ENCODE data around the gene ATF5. TPM values are rescaled to one million over a fixed set of nuclear protein-coding genes. Genes with fewer than 3 reads are reported as not detected.

ATF5 gene
- total and polyA plus RNA-seq, 2 experiments from 2014 or later, result 23.8 to 34.4 TPM

DNA sequence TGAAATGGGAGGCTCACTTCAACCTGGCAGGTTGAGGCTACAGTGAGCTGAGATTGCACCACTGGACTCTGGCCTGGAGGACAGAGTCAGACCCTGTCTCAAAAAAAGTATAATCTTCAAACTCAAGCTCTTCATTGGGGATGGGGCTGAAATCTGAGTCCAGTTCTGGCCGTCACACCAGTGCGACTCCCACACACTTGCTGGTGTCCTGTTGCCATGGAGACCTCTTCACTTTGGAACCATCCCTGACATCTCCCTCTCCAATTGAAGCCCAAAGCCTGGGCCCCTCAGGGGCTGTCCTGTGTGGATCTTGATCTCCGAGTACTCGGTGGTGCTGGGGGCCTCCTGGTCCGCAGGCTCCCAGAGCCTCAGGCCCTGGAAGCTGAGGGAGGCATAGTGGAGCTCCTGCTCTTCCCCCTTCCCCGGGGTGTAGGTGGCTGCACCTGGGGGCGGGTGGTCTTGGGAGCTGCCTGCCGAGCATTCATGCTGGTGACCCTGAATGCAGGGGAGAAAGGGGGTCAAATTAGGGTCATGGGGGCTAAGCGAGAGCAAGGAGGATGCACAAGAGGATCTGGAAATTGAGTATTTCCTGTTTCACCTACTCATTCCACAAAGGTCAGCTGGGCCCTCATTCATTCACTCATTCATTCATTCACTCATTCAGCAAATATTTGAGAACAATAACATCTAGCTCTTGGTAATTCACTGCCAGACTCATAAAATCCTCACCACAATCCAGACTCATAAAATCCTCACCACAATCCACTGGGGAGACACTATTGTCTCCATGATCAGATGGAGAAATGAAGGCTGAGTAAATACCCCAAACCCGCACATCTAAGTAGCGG is 21.0 kb downstream of the ATF5 start:
- Histone ChIP-seq H3K27me3 (no peaks in the 10 kb centered on the region), H3K4me2 (no peak overlapping the region), H4K20me1 (ENCODE audit: insufficient read depth, poor library complexity, severe bottlenecking) (no peaks in the 10 kb centered on the region), H2AFZ (no peak overlapping the region), H3K79me2 (no peaks in the 10 kb centered on the region), H3K36me3 (replicated peaks; ENCODE audit: insufficient read depth, low read depth) (no peaks in the 10 kb centered on the region), H3K9me3 (ENCODE audit: low read depth) (no peaks in the 10 kb centered on the region), H3K4me1 (ENCODE audit: insufficient read depth) (peaks cover 34% of the 10 kb centered on the region), H3K4me3 (no peak overlapping the region), H3K9me2 (replicated peaks; ENCODE audit: insufficient read depth) (no peaks in the 10 kb centered on the region), H3K27ac (no peak overlapping the region)
- TF ChIP-seq, protein P1, sequence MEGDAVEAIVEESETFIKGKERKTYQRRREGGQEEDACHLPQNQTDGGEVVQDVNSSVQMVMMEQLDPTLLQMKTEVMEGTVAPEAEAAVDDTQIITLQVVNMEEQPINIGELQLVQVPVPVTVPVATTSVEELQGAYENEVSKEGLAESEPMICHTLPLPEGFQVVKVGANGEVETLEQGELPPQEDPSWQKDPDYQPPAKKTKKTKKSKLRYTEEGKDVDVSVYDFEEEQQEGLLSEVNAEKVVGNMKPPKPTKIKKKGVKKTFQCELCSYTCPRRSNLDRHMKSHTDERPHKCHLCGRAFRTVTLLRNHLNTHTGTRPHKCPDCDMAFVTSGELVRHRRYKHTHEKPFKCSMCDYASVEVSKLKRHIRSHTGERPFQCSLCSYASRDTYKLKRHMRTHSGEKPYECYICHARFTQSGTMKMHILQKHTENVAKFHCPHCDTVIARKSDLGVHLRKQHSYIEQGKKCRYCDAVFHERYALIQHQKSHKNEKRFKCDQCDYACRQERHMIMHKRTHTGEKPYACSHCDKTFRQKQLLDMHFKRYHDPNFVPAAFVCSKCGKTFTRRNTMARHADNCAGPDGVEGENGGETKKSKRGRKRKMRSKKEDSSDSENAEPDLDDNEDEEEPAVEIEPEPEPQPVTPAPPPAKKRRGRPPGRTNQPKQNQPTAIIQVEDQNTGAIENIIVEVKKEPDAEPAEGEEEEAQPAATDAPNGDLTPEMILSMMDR (IDR thresholded peaks at IDR 0.05; ENCODE audit: poor library complexity), result no peak
- TF ChIP-seq EZH2phosphoT487 (IDR thresholded peaks at IDR 0.05; ENCODE audit: low read depth, severe bottlenecking, unreplicated experiment) (no peak), EZH2 (IDR thresholded peaks at IDR 0.05; ENCODE audit: borderline replicate concordance) (no peak)
- 75% methylated on average over 11 of the region's 11 CpGs for WGBS (ENCODE audit: low lambda C conversion rate, missing lambda C conversion rate)
- no peak for DNase-seq (ENCODE audit: low spot score)

GRCh38 chr19:49950590-49950948 is 21.6 kb downstream of the ATF5 start:
- no peak for TF ChIP-seq EZH2 (IDR thresholded peaks at IDR 0.05; ENCODE audit: borderline replicate concordance)
- TF ChIP-seq EZH2phosphoT487 (IDR thresholded peaks at IDR 0.05; ENCODE audit: low read depth, severe bottlenecking, unreplicated experiment), result no peak
- TF ChIP-seq, protein P1 (IDR thresholded peaks at IDR 0.05; ENCODE audit: poor library complexity), result no peak
- Histone ChIP-seq H3K9me2 (replicated peaks; ENCODE audit: insufficient read depth) (no peaks in the 10 kb centered on the region), H3K36me3 (replicated peaks; ENCODE audit: insufficient read depth, low read depth) (no peaks in the 10 kb centered on the region), H3K79me2 (no peaks in the 10 kb centered on the region), H2AFZ (no peak overlapping the region), H3K4me3 (no peak overlapping the region), H3K27ac (no peak overlapping the region), H4K20me1 (ENCODE audit: insufficient read depth, poor library complexity, severe bottlenecking) (no peaks in the 10 kb centered on the region), H3K27me3 (no peaks in the 10 kb centered on the region), H3K9me3 (ENCODE audit: low read depth) (no peaks in the 10 kb centered on the region), H3K4me1 (ENCODE audit: insufficient read depth) (peaks cover 37% of the 10 kb centered on the region), H3K4me2 (no peak overlapping the region)
- 84% methylated on average over 5 of the region's 5 CpGs for WGBS (ENCODE audit: low lambda C conversion rate, missing lambda C conversion rate)
- DNase-seq (ENCODE audit: low spot score), result no peak

DNA sequence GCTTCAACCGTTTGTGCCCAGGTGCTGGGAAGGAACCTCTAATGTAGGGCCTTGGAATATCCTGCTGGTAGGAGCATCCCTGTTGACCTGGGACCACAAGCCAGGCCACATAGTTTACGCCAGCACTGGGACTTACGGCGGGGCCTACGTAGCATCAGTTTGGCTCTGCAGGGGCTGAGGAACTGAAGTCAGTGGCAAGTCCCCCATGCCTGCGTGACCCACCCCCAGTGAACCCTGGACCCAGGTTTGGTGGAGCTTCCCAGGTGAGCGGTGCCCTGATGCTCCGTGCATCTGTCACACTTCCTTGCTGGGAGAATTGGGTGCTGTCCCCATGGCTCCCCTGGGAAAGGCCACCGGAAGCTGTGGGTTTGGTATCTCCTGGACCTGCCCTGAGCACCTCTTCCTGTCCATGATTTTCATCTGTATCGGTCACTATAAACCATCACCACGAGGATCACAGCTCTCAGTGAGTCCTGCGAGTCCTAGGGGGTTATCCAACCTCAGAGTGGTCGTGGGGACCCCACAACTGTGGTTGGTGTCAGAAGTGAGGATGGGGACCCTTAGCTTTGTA is 22.0 kb downstream of the ATF5 start:
- no peaks in the 10 kb centered on the region for H3K9me3 ChIP-seq (ENCODE audit: low read depth)
- no peak overlapping the region for H2AFZ ChIP-seq
- H3K79me2 ChIP-seq, result no peaks in the 10 kb centered on the region
- no peak overlapping the region for H3K27ac ChIP-seq
- H4K20me1 ChIP-seq (ENCODE audit: insufficient read depth, poor library complexity, severe bottlenecking), result no peaks in the 10 kb centered on the region
- WGBS (ENCODE audit: low lambda C conversion rate, missing lambda C conversion rate), result 87% methylated on average over 13 of the region's 13 CpGs
- no peaks in the 10 kb centered on the region for H3K36me3 ChIP-seq (replicated peaks; ENCODE audit: insufficient read depth, low read depth)
- no peaks in the 10 kb centered on the region for H3K27me3 ChIP-seq
- no peak for DNase-seq (ENCODE audit: low spot score)
- no peaks in the 10 kb centered on the region for H3K9me2 ChIP-seq (replicated peaks; ENCODE audit: insufficient read depth)
- H3K4me2 ChIP-seq, result no peak overlapping the region
- TF ChIP-seq EZH2phosphoT487 (IDR thresholded peaks at IDR 0.05; ENCODE audit: low read depth, severe bottlenecking, unreplicated experiment), result no peak
- TF ChIP-seq EZH2 (IDR thresholded peaks at IDR 0.05; ENCODE audit: borderline replicate concordance), result no peak
- TF ChIP-seq, protein P1 (IDR thresholded peaks at IDR 0.05; ENCODE audit: poor library complexity), result no peak
- no peak overlapping the region for H3K4me3 ChIP-seq
- peaks cover 37% of the 10 kb centered on the region for H3K4me1 ChIP-seq (ENCODE audit: insufficient read depth)
